HG03066 (cell line): Measurements from ENCODE around the gene CAD.

Experiments
- ATAC-seq: cut with Tn5 transposase; IDR thresholded peaks from one replicate; pipeline ENCODE4 v1.9.1; 2021; ENCODE audit warnings: low read depth; ENCODE audit not compliant: unreplicated experiment

CAD gene

DNA sequence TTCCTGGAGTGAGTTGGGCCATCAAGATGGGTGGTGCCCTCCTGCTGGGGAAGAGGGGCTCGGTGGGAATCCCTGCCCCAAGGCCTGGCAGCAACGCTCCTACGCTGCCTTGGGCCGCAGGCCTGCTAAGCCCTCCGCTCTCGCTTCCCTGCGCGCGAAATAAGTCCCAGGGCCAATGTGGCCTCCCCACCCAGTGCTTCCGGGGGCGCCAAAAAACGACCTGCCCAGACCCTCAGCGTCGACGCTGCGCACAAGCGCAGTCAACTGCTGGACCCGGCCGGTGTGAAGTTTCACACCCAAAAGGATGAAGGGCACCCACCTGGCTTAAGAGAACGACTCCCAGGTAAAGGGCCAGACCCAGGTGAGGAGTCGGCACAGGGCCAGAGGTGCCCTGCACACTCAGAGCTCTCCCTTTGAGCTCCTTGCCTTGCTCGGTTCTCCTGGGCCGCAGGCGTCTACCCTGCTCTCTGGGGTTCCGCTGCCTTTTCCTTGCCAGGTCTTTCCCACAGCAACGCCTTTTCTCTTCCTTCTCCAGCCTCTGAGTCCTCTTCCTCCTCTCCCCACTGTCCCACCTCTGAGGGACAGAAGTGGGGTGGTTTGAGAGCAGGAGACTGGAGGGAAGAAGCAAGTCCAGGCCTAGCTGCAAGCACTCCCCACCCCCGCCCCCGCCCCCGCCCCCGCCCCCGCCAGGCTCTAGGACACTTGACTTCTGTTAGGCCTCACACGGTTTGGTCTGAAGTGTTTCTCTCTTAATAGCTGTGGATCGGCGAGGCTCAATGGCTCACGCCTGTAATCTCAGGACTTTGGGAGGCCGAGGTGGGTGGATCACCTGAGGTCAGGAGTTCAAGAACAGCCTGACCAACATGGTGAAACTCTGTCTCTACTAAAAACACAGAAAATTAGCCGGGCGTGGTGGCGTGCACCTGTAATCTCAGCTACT lies 58.3 kb downstream of the CAD start, which contains the start of gene DNAJC5G:
DNAJC5G (plus strand) TSS at position 223 of the 940 bp plus-strand sequence. CDS start 1,296 bp downstream, outside the sequence.
- no peak for ATAC-seq

DNA sequence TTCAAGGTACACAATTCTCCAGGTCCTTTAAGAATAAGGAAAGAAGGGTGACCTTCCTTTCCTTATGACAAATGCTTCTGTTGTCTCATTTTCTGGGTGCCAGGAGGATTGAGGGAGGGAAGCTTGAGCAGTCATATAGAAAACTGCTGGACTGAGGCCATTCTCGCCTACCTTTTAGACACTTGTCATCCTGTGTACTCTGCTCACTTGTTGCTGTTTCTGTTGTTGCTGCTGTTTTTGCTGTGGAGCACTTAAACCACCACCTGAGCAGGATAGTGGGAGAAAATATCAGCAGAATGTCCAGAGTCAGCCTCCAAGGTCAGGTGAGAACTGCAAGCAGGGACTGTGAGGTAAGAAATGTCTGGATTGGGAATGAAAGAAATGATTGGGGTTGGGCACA lies 60.8 kb downstream of the CAD start:
- ATAC-seq, result no peak

DNA sequence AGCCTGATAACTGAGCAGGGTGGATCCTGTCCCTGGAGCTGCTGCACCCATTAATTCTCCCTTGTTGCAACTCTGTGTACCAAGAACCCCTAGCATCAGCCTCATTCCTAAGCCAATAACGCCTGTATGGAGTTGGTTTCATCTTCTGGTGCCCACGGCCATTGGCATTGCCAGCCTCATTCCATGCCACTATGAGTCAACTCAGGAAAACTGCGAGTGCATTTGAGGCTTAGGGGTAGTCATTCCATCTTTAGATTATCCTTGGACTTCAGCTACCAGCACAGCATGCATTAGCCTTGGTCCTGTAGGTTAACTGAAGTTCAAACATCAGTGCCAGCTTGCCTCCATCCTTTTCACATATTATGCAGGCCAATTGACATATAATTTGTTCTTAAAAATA lies 63.7 kb downstream of the CAD start:
- no peak for ATAC-seq

DNA sequence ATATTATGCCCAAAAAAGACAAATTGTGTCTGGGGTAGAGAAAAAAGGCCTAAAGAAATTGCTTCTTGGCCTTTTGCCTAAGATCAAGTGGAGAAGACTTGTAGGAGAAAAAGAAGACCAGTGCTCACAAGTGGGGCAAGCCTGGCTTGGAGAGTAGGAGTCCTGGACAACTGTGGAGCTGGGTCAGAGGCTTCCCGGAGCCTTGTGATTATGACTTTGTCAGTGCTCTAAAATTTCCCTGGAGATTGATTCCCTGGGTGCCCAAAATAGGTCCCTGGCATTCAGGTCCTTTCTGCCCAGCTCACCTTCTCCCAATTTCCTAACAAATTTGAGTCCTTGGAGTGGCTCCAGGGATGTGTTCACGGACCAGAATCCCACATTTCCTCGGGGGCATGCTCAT lies 64.3 kb downstream of the CAD start:
- ATAC-seq, result no peak

DNA sequence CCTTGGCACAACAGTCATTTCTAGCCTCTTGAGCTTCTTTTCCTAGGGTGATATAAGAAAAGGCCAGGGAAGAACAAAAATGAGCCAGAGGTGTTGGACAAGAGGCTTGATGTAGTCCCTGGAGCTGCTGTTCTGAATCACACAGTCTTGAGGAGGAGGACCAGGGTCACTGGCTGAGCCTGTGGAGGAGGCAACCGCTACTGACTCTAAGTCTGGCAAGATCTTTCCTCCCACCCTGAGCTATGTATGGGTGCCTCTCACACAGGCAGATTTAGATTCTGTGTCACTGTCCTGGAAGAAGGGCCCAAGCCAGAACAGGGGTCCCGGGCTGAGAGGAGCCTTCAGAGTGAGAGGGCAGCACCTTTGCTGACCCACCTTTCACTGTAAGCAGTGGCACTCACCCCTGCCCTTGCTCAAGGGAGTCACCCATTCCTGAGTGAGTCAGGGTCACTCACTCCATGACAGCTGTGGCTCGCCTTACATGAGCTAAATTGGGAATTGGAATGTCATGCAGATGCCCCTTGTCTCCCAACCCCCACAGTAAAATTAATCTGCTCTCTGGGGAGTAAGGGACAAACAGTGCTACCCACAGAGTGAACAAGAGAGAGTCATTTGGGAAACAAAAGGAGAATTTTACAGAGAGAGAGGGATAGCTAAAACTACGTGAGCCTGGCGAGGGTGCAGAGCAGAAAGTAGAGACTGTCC lies 64.8 kb downstream of the CAD start, which contains the start of gene TRIM54:
TRIM54 (plus strand) TSS at position 575 of the 705 bp plus-strand sequence. CDS start 303 bp downstream, outside the sequence.
- no peak for ATAC-seq

DNA sequence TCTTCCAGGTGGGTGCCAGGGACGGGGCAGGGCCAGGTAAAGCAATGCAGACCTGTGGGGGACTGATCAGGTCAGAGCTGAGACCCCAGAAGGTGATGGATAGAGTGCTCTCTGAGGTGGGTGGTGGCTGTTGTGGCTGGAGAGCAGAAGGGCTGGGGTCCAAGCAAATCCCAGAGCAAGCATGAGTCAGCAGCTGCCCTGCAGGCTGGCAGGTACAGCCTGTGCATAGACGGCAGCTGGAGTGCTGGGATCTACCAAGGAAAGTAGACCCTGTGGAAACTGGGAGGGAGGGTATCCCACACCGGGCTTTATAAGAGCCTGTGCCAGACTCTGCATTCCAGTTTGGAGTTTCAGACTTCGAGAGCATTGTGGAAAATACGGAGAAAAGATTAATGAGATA lies 65.7 kb downstream of the CAD start:
- ATAC-seq, result no peak

DNA sequence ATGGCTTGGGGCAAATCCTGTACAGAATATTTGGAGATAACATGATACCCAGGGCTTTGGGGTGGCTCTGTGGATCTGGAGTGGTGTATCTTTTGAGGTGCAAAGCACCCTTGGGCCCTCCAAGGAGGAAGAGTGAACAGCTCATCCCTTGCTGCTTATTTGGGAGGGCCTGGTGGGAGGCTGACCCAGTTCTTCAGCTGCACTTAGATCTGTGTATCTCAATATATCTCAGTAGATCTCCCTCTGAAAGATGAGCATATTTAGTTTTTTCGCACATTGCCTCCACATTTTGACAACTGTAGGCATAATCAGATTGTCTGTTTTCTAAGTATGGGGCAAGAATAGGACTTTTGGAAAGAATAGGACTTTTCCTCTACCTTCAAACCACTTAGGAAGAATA lies 67.8 kb downstream of the CAD start:
- no peak for ATAC-seq

DNA sequence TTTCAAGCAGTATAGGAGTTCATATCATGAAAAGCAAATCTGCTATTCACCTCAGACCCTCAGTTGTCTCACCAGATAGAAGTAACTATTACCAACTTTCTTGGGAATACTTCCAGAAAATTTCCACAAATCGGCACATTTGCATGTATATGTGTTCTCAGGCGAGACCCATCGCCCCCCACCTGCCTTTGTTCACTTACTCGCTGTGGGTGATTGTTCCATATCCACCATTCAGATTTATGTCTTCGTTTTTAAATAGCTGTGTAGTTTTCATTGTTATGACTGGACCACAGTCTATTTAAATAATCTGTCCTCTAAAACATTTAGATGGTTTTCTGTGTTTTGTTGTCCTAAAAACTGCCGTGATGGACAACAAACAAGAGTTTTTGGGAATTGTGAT lies 68.3 kb downstream of the CAD start:
- no peak for ATAC-seq

DNA sequence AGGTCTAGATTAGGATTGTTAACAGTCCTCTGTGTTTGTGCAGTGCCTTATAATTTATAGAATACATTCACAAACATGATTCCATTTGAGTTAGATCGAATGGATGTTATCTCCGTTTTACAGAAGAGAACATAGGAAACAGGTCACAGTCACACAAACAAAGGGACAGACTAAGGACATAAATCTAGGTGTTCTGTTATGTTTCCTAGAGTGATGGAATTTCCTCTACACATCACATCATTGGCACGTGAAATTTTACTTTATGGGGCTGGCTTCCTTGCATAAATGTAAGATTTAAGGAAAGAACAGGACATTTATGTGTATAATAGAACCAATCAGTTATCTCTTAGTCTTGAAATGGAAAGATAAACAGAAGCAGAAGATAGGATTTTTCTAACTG lies 71.4 kb downstream of the CAD start:
- ATAC-seq, result no peak

DNA sequence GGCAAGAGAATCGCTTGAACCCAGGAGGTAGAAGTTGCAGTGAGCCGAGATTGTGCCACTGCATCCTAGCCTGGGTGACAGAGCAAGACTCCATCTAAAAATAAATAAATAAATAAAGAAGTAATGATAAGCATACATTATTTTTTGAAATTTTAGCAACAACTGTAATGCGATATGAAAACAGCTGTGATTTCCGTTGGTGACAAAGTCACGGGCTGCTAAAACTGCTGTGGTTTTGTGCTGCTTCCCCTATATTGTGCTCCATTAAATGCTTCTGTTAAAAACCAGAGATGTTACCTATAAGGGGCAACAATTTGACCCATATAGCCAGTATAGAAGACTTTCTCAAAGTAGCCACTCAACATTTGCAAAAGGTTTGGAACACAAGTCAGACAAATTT lies 73.4 kb downstream of the CAD start:
- ATAC-seq, result no peak

DNA sequence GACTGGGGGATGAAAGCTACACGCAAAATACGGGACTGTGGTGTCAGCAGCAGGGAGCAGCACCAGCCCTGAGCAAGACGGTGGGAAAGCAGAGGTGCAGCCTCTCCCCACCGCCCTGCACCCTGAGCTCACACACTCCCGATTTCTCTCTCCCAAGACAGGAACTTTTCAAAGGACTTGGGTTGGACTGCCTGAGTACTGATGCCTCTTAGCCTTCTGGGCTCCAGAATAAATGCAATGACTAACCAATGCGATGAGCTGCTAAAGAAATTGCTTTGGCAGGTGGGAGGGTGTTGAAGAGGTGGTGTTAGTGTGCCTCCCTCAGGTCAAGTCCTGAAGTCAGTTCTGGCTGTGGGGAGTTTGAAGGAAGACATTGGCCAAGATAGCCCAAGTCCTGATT lies 74.7 kb downstream of the CAD start:
- no peak for ATAC-seq
